ENCODE data around the gene CLN6. TPM values are rescaled to one million over a fixed set of nuclear protein-coding genes. Genes with fewer than 3 reads are reported as not detected.

The CLN6 gene
- 26.1 TPM for polyA plus RNA-seq (2012; ENCODE audit: low read depth, missing spikeins)

- peak; percentile 89 for DNase-seq (ENCODE audit: insufficient read length, low spot score)
- no peak; the same call in 1 of the 2 replicates for TF ChIP-seq POLR2A (IDR thresholded peaks at IDR 0.05; ENCODE audit: low read depth, low read length)
- TF ChIP-seq POLR2AphosphoS5 (IDR thresholded peaks at IDR 0.05; ENCODE audit: low read depth, low read length): no peak; the same call in 1 of the 2 replicates
- no peak; the same call in 1 of the 2 replicates for TF ChIP-seq TAF1 (IDR thresholded peaks at IDR 0.05; ENCODE audit: low read depth, low read length)
- no peak for TF ChIP-seq SPI1 (IDR thresholded peaks at IDR 0.05; ENCODE audit: low read depth, low read length)
- TF ChIP-seq PAX5 (IDR thresholded peaks at IDR 0.05; ENCODE audit: insufficient read depth, low read length, severe bottlenecking): peak; percentile 94
- 0 out of 2 replicates have a peak, but pooled peaks have one; percentile 20 for TF ChIP-seq POU2F2 (IDR thresholded peaks at IDR 0.05; ENCODE audit: low read depth, low read length)
- FAIRE-seq: peak; percentile 88
Observed at GRCh38 chr15:68229386-68230156, at the start of gene CLN6. Gene CLN6 (minus strand): TSS chr15:68229728. CDS start chr15:68229584, 144 bp downstream.

- FAIRE-seq: peak; percentile 69
- TF ChIP-seq POLR2AphosphoS5 (IDR thresholded peaks at IDR 0.05; ENCODE audit: low read depth, low read length) (no peak), TAF1 (IDR thresholded peaks at IDR 0.05; ENCODE audit: low read depth, low read length) (no peak), PAX5 (IDR thresholded peaks at IDR 0.05; ENCODE audit: insufficient read depth, low read length, severe bottlenecking) (no peak), POU2F2 (IDR thresholded peaks at IDR 0.05; ENCODE audit: low read depth, low read length) (no peak), SPI1 (IDR thresholded peaks at IDR 0.05; ENCODE audit: low read depth, low read length) (no peak), POLR2A (IDR thresholded peaks at IDR 0.05; ENCODE audit: low read depth, low read length) (no peak)
- no peak for DNase-seq (ENCODE audit: insufficient read length, low spot score)
Observed at GRCh38 chr15:68278595-68279405, 49.3 kb upstream of the CLN6 start.

- no peak for DNase-seq (ENCODE audit: insufficient read length, low spot score)
- FAIRE-seq: no peak
- TF ChIP-seq SPI1 (IDR thresholded peaks at IDR 0.05; ENCODE audit: low read depth, low read length): no peak
- TF ChIP-seq POLR2AphosphoS5 (IDR thresholded peaks at IDR 0.05; ENCODE audit: low read depth, low read length): peak; percentile 40; the same call in 1 of the 2 replicates
- no peak for TF ChIP-seq POU2F2 (IDR thresholded peaks at IDR 0.05; ENCODE audit: low read depth, low read length)
- TF ChIP-seq TAF1 (IDR thresholded peaks at IDR 0.05; ENCODE audit: low read depth, low read length): no peak
- TF ChIP-seq POLR2A (IDR thresholded peaks at IDR 0.05; ENCODE audit: low read depth, low read length): no peak; the same call in 1 of the 2 replicates
Observed at GRCh38 chr15:68278345-68278594, 48.7 kb upstream of the CLN6 start.

- peak; percentile 85 for DNase-seq (ENCODE audit: insufficient read length, low spot score)
- TF ChIP-seq POU2F2 (IDR thresholded peaks at IDR 0.05; ENCODE audit: low read depth, low read length) (peak; percentile 51), SPI1 (IDR thresholded peaks at IDR 0.05; ENCODE audit: low read depth, low read length) (peak; percentile 14; the same call in 1 of the 2 replicates), PAX5 (IDR thresholded peaks at IDR 0.05; ENCODE audit: insufficient read depth, low read length, severe bottlenecking) (no peak), POLR2A (IDR thresholded peaks at IDR 0.05; ENCODE audit: low read depth, low read length) (peak; percentile 88), POLR2AphosphoS5 (IDR thresholded peaks at IDR 0.05; ENCODE audit: low read depth, low read length) (no peak; the same call in none of the 2 replicates), TAF1 (IDR thresholded peaks at IDR 0.05; ENCODE audit: low read depth, low read length) (peak; percentile 89)
- FAIRE-seq: peak; percentile 90
Observed at GRCh38 chr15:68277603-68278344, 48.2 kb upstream of the CLN6 start, which contains the start of gene FEM1B. Gene FEM1B (plus strand): TSS chr15:68277745. CDS start chr15:68278418, 673 bp downstream.

- FAIRE-seq (no peak), DNase-seq (ENCODE audit: insufficient read length, low spot score) (no peak)
- TF ChIP-seq PAX5 (IDR thresholded peaks at IDR 0.05; ENCODE audit: insufficient read depth, low read length, severe bottlenecking): no peak
- no peak for TF ChIP-seq POLR2A (IDR thresholded peaks at IDR 0.05; ENCODE audit: low read depth, low read length)
- no peak for TF ChIP-seq SPI1 (IDR thresholded peaks at IDR 0.05; ENCODE audit: low read depth, low read length)
- TF ChIP-seq TAF1 (IDR thresholded peaks at IDR 0.05; ENCODE audit: low read depth, low read length): no peak
- TF ChIP-seq POLR2AphosphoS5 (IDR thresholded peaks at IDR 0.05; ENCODE audit: low read depth, low read length): no peak
- TF ChIP-seq POU2F2 (IDR thresholded peaks at IDR 0.05; ENCODE audit: low read depth, low read length): no peak
Observed at GRCh38 chr15:68277131-68277602, 47.6 kb upstream of the CLN6 start.

GRCh38 chr15:68276668-68277067, 47.1 kb upstream of the CLN6 start:
- TF ChIP-seq POLR2A (IDR thresholded peaks at IDR 0.05; ENCODE audit: low read depth, low read length) (no peak), POLR2AphosphoS5 (IDR thresholded peaks at IDR 0.05; ENCODE audit: low read depth, low read length) (no peak), PAX5 (IDR thresholded peaks at IDR 0.05; ENCODE audit: insufficient read depth, low read length, severe bottlenecking) (no peak), SPI1 (IDR thresholded peaks at IDR 0.05; ENCODE audit: low read depth, low read length) (no peak), TAF1 (IDR thresholded peaks at IDR 0.05; ENCODE audit: low read depth, low read length) (no peak), POU2F2 (IDR thresholded peaks at IDR 0.05; ENCODE audit: low read depth, low read length) (no peak)
- DNase-seq (ENCODE audit: insufficient read length, low spot score) (no peak), FAIRE-seq (no peak)

GRCh38 chr15:68275165-68275746, 45.7 kb upstream of the CLN6 start:
- TF ChIP-seq PAX5 (IDR thresholded peaks at IDR 0.05; ENCODE audit: insufficient read depth, low read length, severe bottlenecking) (no peak), TAF1 (IDR thresholded peaks at IDR 0.05; ENCODE audit: low read depth, low read length) (no peak), SPI1 (IDR thresholded peaks at IDR 0.05; ENCODE audit: low read depth, low read length) (no peak), POU2F2 (IDR thresholded peaks at IDR 0.05; ENCODE audit: low read depth, low read length) (no peak), POLR2AphosphoS5 (IDR thresholded peaks at IDR 0.05; ENCODE audit: low read depth, low read length) (no peak), POLR2A (IDR thresholded peaks at IDR 0.05; ENCODE audit: low read depth, low read length) (no peak)
- FAIRE-seq (no peak), DNase-seq (ENCODE audit: insufficient read length, low spot score) (no peak)

- DNase-seq (ENCODE audit: insufficient read length, low spot score) (no peak), FAIRE-seq (no peak)
- no peak for TF ChIP-seq TAF1 (IDR thresholded peaks at IDR 0.05; ENCODE audit: low read depth, low read length)
- no peak for TF ChIP-seq POLR2AphosphoS5 (IDR thresholded peaks at IDR 0.05; ENCODE audit: low read depth, low read length)
- no peak for TF ChIP-seq POU2F2 (IDR thresholded peaks at IDR 0.05; ENCODE audit: low read depth, low read length)
- TF ChIP-seq POLR2A (IDR thresholded peaks at IDR 0.05; ENCODE audit: low read depth, low read length): no peak
- TF ChIP-seq PAX5 (IDR thresholded peaks at IDR 0.05; ENCODE audit: insufficient read depth, low read length, severe bottlenecking): no peak
- no peak for TF ChIP-seq SPI1 (IDR thresholded peaks at IDR 0.05; ENCODE audit: low read depth, low read length)
Observed at GRCh38 chr15:68274201-68274848, 44.8 kb upstream of the CLN6 start.
